Ovary (tissue), 3 donors: ENCODE measurements around the gene RASAL2.

Experiments used
- EP300 ChIP-seq: sonication (generic); formaldehyde crosslinking; IDR thresholded peaks from one replicate; pipeline ENCODE4 v1.6.1; 2017; ENCODE audit warnings: antibody characterized with exemption
- POLR2A ChIP-seq: fragments of 450-650 bp; IDR thresholded peaks from one replicate; pipeline ENCODE4 v1.6.1; 2017; ENCODE audit warnings: antibody characterized with exemption, mild to moderate bottlenecking, moderate library complexity
- TF ChIP-seq, protein P1 (sequence below), 3 donors: fragments of 450-650 bp in 2 of 3; fragments of 200-600 bp in 1 of 3; IDR thresholded peaks; one replicate each; pipeline versions ENCODE4 v1.5.1 to v1.8.0; 2016 to 2022; ENCODE audit warnings: antibody characterized with exemption in 3 of 3, mild to moderate bottlenecking in 1 of 3
- donor health status: DM: no; HTN: no; CAD: no.

DNA sequence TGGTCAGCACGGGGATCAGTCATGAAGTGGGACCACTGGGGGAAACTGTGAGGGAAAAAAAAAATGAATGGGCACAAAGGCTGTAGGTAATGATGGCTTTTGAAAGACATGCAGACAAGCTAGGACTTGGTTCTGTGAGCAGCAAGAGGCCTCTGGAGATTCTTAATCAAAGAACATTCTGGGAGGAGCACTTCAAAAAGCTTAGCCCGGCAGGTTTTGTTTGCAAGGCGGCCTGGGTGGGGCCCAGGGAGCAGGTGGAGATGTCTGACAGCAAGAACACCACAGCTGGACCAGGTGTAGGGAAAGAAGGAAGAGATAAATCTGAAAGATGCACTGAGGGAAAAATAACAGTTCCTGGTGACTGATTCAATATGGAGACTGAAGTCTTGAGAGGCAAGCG is 425.0 kb downstream of the RASAL2 start:
- TF ChIP-seq POLR2A (no peak), EP300 (no peak)
- TF ChIP-seq, protein P1, sequence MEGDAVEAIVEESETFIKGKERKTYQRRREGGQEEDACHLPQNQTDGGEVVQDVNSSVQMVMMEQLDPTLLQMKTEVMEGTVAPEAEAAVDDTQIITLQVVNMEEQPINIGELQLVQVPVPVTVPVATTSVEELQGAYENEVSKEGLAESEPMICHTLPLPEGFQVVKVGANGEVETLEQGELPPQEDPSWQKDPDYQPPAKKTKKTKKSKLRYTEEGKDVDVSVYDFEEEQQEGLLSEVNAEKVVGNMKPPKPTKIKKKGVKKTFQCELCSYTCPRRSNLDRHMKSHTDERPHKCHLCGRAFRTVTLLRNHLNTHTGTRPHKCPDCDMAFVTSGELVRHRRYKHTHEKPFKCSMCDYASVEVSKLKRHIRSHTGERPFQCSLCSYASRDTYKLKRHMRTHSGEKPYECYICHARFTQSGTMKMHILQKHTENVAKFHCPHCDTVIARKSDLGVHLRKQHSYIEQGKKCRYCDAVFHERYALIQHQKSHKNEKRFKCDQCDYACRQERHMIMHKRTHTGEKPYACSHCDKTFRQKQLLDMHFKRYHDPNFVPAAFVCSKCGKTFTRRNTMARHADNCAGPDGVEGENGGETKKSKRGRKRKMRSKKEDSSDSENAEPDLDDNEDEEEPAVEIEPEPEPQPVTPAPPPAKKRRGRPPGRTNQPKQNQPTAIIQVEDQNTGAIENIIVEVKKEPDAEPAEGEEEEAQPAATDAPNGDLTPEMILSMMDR (IDR thresholded peaks at IDR 0.05): no peak
